Urothelium cell line (cell line): Measurements from ENCODE around the gene GLDN.

Experiments used
- DNase-seq: peaks from one replicate; pipeline ENCODE4 v3.0.0; 2011; ENCODE audit warnings: low spot score, mixed read lengths
- FAIRE-seq: peaks from 2 replicates; lab custom pipeline; 2011; peaks lifted over from hg19 to GRCh38; lab: Jason Lieb, UNC

Gene GLDN

GRCh38 chr15:51322621-51323296, 18.7 kb upstream of the GLDN start:
- DNase-seq: no peak
- no peak for FAIRE-seq

DNA sequence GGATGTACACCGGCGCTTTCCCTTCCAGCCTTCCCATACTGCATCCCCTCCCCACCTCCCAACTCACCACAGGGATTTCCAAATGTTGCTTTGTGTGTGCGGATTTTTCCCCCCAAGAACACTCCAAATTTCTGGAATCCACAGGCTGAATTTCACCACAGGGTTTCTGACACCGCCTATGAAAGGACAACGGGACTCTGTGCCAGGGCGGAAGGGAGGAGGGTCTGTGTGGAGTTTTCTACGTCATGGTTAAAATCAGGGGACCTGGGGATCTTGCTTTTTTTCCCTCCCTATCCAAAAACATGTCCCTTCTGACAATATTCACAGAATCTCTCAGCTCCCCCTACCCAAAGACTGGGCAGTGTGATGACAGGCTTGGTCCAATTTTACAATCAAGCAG, 17.7 kb upstream of the GLDN start:
- no peak for FAIRE-seq
- no peak for DNase-seq

GRCh38 chr15:51325167-51325566, 16.3 kb upstream of the GLDN start:
- no peak for DNase-seq
- no peak for FAIRE-seq

DNA sequence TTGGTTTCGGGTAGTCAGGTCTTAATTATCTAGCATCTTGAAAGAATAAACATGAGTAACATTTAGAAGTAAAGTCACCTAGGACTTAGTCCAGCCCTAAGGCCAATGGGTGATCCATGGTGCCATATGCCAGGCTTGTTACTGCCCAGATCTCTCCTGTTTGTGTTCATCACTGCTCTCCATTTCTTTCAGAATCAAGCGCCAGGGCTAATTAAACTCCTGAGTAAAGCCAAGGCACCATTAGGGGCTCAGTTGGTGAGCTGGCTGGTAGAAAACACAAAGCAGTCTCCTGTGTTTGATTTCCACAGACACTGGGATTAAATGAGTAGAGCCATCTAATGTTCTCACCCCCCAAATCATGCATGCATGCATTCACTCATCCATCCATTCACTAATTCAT, 14.4 kb upstream of the GLDN start:
- no peak for DNase-seq
- no peak for FAIRE-seq

DNA sequence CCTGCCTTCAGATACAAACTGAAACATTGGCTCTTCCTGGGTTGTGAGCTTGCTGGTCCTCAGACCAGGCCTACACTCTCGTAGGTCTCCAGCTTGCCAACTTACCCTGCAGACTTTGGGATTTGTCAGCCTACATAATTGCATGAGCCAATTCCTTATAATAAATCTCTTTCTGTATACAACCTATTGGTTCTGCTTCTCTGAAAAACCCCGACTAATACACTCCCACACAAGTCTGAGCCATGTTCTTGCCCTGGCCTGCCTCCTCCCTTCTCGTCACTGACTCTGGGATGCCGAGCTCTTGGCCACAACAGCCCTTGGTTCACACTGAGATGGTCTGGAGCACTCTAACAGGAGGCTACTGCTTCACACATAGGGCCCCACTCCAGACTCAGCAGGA, 12.5 kb upstream of the GLDN start:
- DNase-seq: no peak
- no peak for FAIRE-seq

DNA sequence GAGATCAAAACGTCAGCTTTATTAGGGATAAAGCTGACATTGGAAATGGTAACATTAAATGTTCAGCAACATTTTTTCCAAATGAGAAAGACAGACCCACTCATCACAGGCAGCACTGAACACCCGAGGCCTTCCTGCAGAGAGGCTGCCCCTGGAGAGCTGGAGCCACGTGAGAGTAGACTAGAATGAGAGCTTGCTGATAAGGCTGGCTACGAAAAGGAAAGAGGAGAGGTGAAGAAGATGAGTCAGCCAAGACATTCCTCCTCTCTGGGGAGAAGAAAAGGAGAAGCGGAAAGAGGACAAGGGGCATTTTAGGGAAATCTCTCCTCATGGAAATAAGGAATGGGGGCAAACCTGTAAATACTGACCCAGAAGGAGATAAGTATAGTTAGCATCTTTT, 10.3 kb upstream of the GLDN start:
- DNase-seq (no peak), FAIRE-seq (no peak)

- FAIRE-seq (no peak), DNase-seq (no peak)
Measured at GRCh38 chr15:51332206-51333147, 9.0 kb upstream of the GLDN start.

- FAIRE-seq (no peak), DNase-seq (no peak)
Measured at GRCh38 chr15:51333571-51333970, 7.9 kb upstream of the GLDN start.

DNA sequence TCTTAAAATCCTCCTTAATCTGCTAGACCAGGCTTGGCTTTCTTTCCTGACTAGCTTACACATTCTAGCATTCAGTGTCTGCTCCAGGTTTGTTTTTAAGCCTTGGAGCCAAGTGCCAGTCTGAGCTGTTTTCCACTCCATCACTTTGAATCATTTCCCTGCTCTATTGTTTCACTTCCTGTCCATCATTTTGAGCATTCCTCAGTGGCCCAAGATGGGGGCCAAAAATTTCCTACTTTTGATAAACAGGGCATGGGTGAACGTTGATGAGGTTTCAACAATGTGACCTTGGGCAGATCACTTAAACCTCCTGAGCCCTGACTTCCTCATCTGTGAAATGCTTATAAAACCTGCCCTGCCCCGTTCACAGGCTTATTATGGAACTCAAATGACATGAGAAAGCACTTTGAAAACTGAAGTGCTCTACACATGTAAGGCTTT, 7.4 kb upstream of the GLDN start:
- FAIRE-seq (no peak), DNase-seq (no peak)

- DNase-seq: no peak
- no peak for FAIRE-seq
Measured at GRCh38 chr15:51335087-51335486, 6.4 kb upstream of the GLDN start.

- FAIRE-seq: no peak
Measured at GRCh38 chr15:51335538-51336410, 5.7 kb upstream of the GLDN start.

DNA sequence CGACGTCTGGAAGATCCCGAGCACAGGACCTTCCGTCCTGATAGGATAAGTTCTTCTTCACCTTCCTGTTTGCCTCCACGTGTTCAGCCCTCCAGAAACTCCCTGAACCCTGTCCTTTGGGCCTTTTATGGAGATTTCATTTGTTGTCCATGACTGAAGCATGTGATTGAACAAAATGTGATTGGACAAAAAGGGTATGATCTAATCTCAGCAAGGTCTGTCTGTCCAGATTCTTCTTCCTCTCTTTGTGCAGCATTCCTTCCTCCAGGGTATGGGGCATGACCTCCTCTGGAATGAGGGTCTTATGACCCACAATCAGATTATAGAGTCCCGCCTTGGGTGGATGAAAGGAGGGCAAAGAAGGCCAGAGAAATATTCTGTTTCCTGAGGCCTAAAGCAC, 3.0 kb upstream of the GLDN start, which contains the start of gene CYP19A1:
Gene CYP19A1, minus strand, starts transcription at position 101 of the 400 bp plus-strand sequence. CDS start 95,684 bp downstream, outside the sequence.
- FAIRE-seq: no peak
- no peak for DNase-seq

More at GRCh38 chr15:51335538-51336410, 5.7 kb upstream of the GLDN start:
- DNase-seq: no peak

GRCh38 chr15:51342227-51342999, 958 bp downstream of the GLDN start:
- DNase-seq (no peak), FAIRE-seq (no peak)

DNA sequence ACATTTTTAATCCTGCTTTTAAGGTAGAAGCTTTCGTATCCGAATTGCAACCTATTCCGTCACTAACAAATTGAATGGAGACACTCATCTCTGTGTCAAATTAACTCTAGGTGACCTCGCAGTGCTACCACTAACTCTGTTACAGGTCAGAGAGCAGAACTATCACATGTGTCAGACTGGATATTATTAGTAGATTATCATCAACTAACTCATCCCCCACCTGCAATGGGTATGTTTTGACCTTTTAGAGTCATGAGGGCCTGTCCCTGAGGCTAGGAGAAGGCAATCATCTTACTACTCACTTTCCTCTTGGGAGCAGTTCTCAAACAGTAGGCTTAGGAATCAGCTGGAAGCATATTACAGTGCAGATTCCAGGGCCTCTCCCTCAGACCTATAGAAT, 2.0 kb downstream of the GLDN start:
- DNase-seq: no peak
- no peak for FAIRE-seq

- no peak for FAIRE-seq
- DNase-seq: no peak
Measured at GRCh38 chr15:51346136-51346535, 4.7 kb downstream of the GLDN start.

DNA sequence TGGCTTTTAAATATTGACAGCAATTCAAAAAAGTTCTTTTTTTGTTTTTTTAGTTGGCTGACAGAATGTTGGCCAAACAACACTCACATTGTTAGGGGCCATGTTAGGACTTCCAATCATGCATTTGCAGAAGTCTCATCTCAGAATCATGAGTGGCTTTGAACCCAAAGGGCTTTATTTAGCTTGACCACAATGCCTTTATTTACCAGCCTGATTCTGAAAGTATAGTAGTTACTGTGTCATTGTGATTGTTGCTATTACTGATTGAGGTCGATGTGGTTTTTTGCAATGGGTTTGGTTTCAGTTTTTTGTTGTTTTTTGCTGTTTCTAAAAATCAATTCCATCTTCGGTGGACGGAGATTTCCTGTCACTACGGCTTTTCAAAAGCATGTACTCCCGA, 7.2 kb downstream of the GLDN start:
- DNase-seq: no peak
- no peak for FAIRE-seq

GRCh38 chr15:51349156-51349844, 7.8 kb downstream of the GLDN start:
- no peak for FAIRE-seq
- no peak for DNase-seq

- DNase-seq: no peak
- no peak for FAIRE-seq
Measured at GRCh38 chr15:51350723-51351122, 9.3 kb downstream of the GLDN start.

DNA sequence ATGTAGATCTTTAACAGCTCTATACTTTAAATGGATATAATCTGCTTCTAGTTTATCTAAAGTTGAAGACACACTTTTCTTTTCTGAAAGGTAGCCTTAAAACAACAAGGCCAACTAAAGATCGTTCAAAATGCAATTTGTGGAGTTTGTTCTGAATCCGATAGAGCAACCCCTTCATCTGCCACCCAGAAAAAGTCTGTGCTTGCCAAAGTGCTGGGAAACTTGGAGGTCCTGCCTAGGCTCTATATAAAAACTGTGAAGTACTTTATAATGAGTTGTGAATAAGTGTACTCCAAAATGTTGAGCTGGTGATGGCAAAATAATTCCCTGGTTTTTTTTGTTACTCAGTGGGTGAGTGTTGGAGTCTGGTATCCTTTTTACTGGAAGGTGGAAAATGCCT, 12.5 kb downstream of the GLDN start:
- no peak for FAIRE-seq
- no peak for DNase-seq

GRCh38 chr15:51355096-51355495, 13.6 kb downstream of the GLDN start:
- DNase-seq (no peak), FAIRE-seq (no peak)
